ENCODE measurements around the gene CFAP92.
"Not testable (repeated sequence)": the region's sequence is repeated elsewhere in the genome, so short reads cannot be mapped to it uniquely, and the experiment has no call there.

The CFAP92 gene

DNA sequence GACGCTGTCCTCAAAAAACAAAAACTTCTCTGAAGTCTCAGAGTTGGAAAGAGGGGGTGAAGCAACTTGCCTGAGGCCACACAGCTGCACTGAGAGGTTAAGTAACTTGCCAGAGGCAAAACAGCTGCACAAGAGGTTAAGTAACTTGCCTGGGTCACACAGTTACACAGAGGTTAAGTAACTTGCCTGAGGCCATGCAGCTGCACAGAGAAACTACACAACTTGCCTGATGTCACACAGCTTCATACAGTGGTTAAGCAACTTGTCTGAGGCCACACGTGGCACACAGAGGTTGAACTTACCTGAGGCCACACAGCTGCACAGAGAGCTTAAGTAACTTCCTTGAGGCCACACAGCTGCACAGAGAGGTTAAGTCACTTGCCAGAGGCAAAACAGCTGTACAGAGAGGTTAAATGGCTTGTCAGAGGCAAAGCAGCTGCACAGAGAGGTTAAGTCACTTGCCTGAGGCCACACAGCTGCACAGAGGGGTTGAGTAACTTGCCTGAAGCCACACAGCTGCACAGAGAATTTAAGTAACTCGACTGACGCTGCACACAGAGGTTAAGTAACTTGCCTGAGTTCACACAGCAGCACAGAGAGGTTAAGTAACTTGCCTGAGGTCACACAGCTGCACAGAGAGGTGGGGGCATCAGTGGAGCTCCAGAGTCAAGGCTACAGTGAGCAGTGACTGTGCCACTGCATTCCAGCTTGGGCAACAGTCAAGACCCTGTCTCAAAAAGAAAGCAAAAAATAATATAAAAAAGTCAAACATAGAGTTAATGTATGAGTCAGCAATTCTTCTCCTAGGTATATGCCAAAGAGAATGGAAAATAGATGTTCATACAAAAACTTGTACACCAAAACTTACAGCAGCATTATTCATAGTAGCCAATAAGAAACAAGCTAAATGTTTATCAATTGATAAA, 126.4 kb downstream of the CFAP92 start:
- no peak for DNase-seq (ENCODE audit: low read depth, low spot score)

DNA sequence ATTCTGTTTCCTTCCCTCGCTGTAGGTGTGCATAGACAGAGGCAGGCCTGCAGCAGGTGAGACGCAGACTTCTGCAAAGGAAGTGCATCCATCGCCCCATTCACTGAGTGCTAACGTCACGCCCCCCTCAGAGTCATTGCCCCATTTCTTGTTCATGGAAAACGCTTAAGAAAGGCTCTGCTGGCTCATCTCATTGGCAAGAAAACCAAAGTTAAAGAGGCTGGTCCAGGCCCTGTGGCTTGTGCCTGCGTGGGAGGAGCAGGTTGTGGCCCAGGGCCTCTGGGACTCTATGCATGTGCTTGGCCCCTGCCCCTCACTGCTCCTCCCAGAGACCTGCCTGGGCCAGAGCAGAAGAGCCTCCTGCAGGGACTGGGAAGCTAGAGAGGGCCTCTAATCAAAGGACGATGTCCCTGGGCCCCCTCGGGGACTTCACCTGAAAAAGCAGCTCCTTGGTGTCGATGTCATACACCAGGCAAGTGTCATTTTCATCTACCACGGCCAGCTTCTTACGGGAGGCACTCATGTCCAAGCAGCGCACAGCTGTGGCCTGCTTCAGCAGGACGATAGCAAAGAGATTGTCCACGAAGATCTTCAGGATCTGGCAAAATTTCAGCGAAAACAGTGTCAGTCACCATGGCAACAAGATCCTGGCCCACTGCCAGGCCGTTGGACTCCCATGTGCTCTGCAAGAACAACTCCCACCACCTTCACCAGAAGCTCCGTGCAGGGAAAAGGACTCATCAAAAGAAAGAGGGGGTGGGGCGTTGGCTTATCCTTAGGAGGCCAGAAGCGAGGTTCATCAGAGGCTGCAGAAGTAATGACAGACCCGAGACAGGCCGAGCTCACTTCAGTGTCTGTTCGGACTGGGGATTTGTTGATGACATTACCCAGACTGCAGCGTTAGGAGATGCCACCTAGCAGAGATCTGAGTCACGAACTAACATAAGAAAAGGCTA, 128.7 kb downstream of the CFAP92 start:
- not testable (repeated sequence) for DNase-seq (ENCODE audit: low read depth, low spot score)

DNA sequence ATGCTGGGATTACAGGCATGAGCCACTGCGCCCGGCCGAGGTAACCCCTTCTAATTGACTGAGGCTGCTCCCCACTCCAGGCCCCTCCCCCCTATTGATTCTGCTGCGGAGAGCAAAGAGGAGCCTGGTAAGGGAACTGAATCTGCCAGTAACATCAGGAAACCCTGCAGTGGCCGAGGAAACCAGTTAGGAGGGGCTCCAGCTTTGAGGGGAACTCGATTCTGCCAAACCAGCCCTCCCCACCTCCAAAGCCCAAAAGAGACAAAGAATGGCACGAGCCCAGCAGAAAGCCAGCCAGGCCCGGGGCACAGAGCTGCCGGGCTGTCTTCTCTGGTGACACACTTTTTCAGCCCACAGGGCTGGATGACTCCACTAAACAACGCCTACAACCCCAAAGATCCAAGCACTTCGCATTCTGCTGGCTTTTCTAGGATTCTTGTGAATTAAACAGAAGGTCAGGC, 129.5 kb downstream of the CFAP92 start:
- no peak for DNase-seq (ENCODE audit: low read depth, low spot score)

DNA sequence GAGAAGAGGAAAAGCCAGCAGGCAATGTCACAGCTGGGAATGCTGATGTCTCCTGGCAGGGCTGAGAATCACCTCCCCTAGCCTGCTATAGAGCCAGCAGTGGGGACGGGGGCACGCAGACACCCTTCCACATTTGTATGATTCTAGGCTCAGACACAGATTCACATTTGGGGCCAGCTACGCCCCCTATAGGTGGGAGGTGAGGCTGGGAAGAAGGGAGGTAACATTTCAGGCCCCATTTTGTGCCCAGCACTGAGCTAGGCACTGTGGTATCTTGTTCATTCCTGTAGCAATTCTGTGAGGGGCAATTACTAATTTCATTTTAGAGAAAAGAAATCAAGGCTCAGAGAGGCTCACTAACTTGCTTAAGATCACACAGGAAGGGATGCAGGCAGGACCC, 130.3 kb downstream of the CFAP92 start:
- no peak for DNase-seq (ENCODE audit: low read depth, low spot score)

DNA sequence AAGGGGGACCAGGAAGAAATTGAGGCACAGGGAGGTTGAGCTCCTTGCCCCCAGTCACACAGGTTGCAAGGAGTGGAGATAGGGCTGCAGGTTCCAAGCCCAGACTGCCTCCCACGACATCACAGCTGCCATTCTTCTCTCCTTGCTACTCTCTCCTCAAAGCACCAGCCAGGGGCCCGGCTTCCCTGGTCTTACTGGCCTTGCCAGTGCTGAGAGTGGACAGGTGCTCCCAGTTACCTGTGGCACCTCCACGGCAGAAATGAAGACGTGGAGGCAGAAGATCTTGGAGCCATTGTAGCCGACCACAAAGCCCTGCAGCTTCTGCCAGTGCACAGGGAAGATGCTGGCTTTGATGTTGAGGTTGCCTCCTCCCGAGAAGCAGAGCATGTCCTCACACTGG, 132.4 kb downstream of the CFAP92 start:
- no peak for DNase-seq (ENCODE audit: low read depth, low spot score)
